ENCODE measurements around the gene CBARP.

DNA sequence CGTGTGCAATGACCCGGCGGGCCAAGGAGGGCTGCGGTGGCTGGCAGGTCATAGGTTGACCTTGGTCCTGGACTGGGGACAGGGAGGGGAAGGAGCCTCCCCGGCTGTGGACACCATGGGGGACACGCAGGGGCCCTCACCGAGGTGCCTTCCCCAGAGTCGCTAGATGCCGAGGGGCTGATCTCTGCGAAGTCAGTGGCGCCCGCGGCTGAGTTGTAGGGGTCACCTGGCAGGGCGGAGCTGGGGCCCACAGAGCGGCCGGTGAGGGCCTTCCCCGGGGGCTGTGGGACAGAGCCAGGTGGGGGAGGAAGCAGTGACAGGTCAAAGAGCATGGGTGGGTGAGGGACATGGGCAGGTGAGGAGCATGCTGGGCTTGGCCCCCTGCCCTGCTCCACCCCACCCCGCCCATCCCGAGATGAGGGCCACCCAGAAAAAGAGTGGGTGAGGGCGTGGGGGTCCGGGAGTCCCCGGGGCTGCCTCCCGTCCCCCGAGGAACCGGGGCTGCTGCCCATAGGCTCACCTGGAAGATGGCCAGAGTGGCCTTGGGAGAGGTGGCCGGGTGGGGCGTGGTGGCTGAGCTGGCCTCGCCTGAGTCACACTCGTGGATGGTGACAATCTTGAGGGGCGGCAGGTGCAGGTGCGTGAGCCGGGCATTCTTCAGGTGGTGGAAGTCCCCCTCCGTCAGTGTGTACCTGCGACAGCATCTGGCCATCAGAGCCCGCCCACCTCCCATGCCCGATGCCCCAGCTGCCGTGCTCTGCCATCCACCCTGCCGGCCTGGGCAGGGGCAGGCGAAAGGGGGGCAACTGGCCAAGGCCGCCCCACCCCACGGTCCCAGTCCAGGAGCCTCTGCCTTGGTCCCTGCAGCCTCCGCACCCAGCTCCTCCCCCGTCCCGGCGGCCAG, 3.5 kb downstream of the CBARP start:
- TF ChIP-seq, protein P1, sequence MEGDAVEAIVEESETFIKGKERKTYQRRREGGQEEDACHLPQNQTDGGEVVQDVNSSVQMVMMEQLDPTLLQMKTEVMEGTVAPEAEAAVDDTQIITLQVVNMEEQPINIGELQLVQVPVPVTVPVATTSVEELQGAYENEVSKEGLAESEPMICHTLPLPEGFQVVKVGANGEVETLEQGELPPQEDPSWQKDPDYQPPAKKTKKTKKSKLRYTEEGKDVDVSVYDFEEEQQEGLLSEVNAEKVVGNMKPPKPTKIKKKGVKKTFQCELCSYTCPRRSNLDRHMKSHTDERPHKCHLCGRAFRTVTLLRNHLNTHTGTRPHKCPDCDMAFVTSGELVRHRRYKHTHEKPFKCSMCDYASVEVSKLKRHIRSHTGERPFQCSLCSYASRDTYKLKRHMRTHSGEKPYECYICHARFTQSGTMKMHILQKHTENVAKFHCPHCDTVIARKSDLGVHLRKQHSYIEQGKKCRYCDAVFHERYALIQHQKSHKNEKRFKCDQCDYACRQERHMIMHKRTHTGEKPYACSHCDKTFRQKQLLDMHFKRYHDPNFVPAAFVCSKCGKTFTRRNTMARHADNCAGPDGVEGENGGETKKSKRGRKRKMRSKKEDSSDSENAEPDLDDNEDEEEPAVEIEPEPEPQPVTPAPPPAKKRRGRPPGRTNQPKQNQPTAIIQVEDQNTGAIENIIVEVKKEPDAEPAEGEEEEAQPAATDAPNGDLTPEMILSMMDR (IDR thresholded peaks at IDR 0.05; ENCODE audit: low read depth, low read length) = no peak
- no peak for TF ChIP-seq EZH2phosphoT487 (IDR thresholded peaks at IDR 0.05; ENCODE audit: low read depth)
